Measurements from ENCODE around the gene NSD1.

DNA sequence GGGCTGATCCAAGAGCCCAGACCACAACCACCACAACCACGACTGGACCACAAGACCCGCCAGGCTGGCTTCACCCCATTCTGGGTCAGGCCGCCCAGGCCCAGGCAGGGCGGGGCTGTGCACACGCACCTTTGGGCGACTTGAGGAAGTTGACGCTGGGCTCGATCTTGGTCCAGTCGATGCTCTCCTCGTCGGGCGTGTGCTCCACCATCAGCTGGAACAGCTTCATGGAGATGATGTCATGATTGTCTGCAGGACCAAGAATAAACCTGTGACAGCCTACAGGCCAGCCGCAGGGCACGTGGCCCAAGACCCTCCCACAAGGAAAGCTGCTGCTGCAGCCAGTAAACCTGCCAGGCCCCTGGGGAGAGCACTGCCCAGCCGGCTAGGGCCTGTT is 200.6 kb downstream of the NSD1 start:
- TF ChIP-seq POLR2AphosphoS5 (IDR thresholded peaks at IDR 0.05; ENCODE audit: low read depth, low read length) (no peak), REST (IDR thresholded peaks at IDR 0.05; ENCODE audit: insufficient read depth in 1 of 2, low read depth in 2 of 2, low read length in 2 of 2) (no peak), TAF1 (IDR thresholded peaks at IDR 0.05; ENCODE audit: borderline replicate concordance, insufficient read depth, low read length) (no peak), SIN3A (IDR thresholded peaks at IDR 0.05; ENCODE audit: borderline replicate concordance, insufficient read depth, low read length) (no peak), FOXP2 (optimal IDR thresholded peaks at IDR 0.05; ENCODE audit: borderline replicate concordance, extremely low read depth, extremely low read length, insufficient read depth) (no peak)

Data from PFSK-1 (cell line).